A549 treated with ZK216348 at 1 μM for 4 hours (cell line): Measurements from ENCODE around the gene APOA5. TPM values are rescaled to one million over a fixed set of nuclear protein-coding genes. Genes with fewer than 3 reads are reported as not detected.

ENCODE experiments used
- total RNA-seq: library from RNA; stranded (reverse); fragments of 200-300 nt; extraction: Qiagen RNA extraction; gene quantifications from 5 replicates; pipeline ENCODE4 v1.2.3, GENCODE V29; 2022; ENCODE audit warnings: low read depth

APOA5 gene, protein sequence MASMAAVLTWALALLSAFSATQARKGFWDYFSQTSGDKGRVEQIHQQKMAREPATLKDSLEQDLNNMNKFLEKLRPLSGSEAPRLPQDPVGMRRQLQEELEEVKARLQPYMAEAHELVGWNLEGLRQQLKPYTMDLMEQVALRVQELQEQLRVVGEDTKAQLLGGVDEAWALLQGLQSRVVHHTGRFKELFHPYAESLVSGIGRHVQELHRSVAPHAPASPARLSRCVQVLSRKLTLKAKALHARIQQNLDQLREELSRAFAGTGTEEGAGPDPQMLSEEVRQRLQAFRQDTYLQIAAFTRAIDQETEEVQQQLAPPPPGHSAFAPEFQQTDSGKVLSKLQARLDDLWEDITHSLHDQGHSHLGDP
- not detected in 5 replicates for total RNA-seq

GRCh38 chr11:116791813-116792143, at the start of gene APOA5:
Gene APOA5, minus strand, starts transcription at chr11:116791879. Its CDS starts 19 bp downstream, at chr11:116791860.

GRCh38 chr11:116837231-116838091, 45.8 kb upstream of the APOA5 start, which contains the start of gene APOA1:
Gene APOA1, minus strand, starts transcription at chr11:116837622. Its CDS starts 235 bp downstream, at chr11:116837387.

DNA sequence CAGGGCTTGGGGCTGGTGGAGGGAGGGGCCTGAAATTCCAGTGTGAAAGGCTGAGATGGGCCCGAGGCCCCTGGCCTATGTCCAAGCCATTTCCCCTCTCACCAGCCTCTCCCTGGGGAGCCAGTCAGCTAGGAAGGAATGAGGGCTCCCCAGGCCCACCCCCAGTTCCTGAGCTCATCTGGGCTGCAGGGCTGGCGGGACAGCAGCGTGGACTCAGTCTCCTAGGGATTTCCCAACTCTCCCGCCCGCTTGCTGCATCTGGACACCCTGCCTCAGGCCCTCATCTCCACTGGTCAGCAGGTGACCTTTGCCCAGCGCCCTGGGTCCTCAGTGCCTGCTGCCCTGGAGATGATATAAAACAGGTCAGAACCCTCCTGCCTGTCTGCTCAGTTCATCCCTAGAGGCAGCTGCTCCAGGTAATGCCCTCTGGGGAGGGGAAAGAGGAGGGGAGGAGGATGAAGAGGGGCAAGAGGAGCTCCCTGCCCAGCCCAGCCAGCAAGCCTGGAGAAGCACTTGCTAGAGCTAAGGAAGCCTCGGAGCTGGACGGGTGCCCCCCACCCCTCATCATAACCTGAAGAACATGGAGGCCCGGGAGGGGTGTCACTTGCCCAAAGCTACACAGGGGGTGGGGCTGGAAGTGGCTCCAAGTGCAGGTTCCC, 38.0 kb upstream of the APOA5 start, which contains the start of gene APOC3:
Gene APOC3, plus strand, starts transcription at position 383 of the 659 bp plus-strand sequence. CDS start 676 bp downstream, outside the sequence.

GRCh38 chr11:116823031-116823843, 31.6 kb upstream of the APOA5 start, which contains the start of gene APOA4:
Gene APOA4, minus strand, starts transcription at chr11:116823304. Its CDS starts 113 bp downstream, at chr11:116823191.

GRCh38 chr11:116787786-116788486, 3.7 kb downstream of the APOA5 start, which contains the start of gene ZPR1:
Gene ZPR1, minus strand, starts transcription at chr11:116788023. Its CDS starts 33 bp downstream, at chr11:116787990.

DNA sequence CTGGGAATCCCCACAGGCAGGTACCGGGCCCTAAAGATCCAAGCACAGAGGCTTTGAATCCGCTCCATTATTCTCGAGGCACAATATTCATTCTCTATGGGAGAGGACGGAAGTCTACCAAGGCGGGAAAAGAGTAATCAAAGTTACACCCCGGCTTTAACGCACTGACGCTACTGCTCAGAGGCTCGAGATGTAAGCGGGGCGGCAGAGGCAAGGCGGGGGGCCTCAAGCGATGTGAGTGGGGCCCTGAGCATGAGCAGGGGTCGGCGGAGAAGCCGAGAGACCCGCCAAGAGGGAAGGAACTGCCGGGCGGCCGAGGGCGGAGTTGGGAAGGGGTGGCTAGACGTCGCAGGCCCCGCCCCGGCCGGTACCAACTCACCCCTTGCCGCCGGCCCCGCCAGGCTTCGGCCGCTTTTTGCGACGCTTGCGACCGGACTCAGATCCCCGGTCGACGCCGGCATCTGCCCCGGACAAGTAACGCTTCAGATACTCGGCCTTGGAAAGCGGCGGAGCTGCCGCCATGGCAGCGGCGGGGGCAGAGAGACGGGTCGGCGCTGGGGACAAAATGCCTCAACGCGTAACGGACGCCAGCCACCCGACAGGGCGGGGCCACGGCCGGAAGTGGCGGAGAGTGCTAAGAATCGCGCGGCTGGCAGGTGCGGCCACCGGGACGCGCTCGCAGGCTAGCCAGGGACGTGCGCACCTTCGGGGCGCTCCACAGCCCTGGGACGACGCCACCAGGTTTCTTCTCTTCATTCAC, 19.1 kb downstream of the APOA5 start, which contains the start of gene BUD13:
Gene BUD13, minus strand, starts transcription at position 545 of the 760 bp plus-strand sequence. Its CDS starts 23 bp downstream, at position 522.

Other genes starting within 250 kb of the APOA5 start
- gene BUD13, start 18.9 kb downstream of the APOA5 start, total RNA-seq = 11.2 to 12.9 TPM (median 11.5 TPM) in 5 replicates
- 51.0 to 57.5 TPM (median 52.5 TPM) in 5 replicates for gene ZPR1, start 3.9 kb downstream of the APOA5 start, total RNA-seq
- gene APOA4, start 31.4 kb upstream of the APOA5 start, total RNA-seq = not detected in 5 replicates
- gene APOC3, start 38.0 kb upstream of the APOA5 start, total RNA-seq = not detected in 5 replicates
- gene APOA1, start 45.7 kb upstream of the APOA5 start, total RNA-seq = 0.24 to 0.42 TPM (median 0.27 TPM) in 3 of 5 replicates, not detected in the others